HG03039 (cell line): ENCODE results near the gene TOB2.
A peak's percentile ranks its signal among the peaks of the same experiment; 100 is the strongest.

Experiments used
- ATAC-seq: cut with Tn5 transposase; IDR thresholded peaks from one replicate; pipeline ENCODE4 v1.9.1; 2021; ENCODE audit warnings: mild to moderate bottlenecking, moderate library complexity; ENCODE audit not compliant: unreplicated experiment

Gene TOB2, protein sequence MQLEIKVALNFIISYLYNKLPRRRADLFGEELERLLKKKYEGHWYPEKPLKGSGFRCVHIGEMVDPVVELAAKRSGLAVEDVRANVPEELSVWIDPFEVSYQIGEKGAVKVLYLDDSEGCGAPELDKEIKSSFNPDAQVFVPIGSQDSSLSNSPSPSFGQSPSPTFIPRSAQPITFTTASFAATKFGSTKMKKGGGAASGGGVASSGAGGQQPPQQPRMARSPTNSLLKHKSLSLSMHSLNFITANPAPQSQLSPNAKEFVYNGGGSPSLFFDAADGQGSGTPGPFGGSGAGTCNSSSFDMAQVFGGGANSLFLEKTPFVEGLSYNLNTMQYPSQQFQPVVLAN

DNA sequence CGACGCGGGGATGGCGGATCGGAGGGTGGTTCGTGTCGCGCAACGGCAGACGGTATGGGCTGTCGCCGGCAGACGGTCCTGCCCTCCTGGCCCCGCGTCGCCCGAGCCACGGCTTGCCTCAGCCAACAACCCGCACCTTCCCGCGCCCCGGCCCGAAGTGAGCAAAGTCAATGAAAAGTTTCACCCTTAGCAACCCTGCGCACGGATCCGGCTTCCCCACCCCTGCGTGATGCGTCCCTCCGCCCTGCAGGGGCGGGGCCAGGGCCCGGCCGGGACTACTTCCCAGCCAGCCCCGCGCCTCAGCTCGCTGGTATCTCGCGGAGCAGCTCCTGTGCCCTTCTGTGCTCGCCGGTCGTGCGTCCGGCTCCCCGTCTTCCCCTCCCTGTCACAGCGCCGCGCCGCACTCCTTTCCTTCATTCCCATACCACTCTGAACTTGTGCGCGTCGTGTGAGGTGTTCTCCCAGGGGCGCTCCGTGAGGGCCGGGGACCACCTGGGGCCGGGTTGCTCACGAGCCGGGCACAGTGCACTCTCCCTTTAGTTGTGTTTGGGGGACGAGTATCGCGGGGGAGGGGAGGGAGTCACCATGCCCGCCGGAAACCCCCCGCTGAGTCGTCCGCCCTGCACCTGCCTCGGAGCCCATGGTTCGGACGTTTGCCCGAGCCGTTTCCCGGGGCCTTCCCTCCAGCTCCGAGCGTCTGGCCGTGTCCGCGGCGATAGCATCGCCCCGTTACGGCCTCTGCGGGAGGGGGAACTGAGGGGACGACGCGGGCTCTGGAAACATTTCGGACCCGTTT, at the start of gene TOB2:
Gene TOB2 (minus strand): TSS at position 163 of the 796 bp plus-strand sequence. CDS start 9,456 bp downstream, outside the sequence.
- peak; percentile 28 for ATAC-seq

DNA sequence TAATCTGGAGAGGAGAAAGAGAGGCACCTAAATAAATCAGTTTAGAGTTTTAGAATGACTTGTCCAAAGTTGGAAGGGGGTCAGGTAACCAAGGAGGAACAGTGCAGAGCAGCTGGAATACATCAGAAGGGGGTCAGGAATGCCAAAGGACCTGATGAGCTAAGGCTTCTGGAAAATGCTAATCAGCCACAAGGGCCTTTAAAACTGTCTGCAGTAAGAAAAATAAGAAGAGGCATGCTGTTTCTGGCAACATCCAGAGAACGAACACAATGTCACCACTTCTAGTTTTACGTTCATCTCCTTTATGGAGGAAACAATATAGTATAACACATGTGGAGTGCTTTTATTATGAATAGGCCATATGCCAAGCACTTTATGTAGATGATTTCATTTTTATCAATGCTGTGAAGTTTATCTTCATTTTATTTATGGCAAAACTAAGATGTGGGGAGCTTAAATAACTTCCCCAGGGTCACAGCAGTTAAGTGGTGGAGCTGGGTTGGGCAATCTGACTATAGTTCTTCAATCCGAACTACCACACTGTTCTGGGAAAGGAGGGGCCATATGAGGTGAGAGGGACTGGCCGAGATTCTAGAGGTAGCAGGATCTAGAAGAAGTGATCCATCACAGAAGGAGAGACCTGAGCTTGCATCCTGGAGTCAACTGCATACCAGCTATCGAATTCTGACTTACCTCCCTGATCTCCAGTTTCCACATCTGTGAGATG, 44.9 kb upstream of the TOB2 start:
- ATAC-seq, result no peak

DNA sequence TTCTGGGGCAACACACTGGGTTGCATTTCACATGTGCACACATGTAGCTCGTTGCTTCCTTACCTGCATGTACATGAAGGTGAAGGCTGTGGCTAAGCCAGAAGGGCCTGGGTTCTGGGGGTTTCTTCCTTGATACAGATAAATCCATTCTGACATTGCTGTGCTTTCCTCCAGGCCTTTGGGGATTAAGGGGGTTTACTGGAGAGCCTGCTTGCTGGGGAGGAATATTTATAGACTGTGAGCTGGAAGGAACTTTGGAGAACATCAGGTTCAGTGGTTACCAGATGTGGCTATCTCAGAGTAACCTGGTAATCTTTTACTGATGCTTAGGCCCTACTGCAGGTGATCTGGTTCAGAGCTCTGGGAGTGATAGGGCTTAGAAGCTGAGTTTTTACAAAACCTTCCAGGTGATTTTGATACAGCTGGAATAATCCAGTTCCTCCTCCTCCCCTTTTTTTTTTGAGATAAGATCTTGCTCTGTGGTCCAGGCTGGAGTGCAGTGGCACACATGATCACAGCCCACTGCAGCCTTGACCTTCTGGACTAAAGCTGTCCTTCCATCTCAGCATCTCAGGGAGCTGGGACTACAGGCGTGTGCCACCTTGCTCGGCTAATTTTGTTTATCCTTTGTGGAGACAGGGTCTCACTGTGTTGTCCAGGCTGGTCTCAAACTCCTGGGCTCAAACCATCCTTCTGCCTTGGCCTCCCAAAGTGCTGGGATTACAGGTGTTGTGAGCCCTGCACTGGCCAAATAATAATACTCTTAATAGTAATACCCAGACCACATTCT, 42.2 kb upstream of the TOB2 start:
- ATAC-seq, result no peak

DNA sequence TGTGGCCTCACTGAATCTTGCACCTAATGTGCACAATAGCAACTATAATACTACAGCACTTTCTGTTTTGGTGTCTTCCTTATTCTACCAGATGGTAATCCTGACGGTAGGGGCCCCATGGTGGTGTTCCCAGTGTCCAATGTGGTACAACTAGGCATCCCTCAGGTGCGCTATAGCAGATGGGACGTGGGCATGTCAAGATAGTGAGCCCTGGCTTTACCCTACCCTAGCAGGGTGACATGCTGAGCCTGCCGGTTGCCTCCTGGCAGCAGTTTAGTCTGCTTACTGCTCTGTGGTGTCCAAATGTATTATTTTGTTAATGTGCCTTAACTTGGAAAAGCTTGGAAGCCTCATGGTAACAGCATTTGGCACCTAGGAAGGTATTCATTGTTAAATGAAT, 41.5 kb upstream of the TOB2 start:
- no peak for ATAC-seq

DNA sequence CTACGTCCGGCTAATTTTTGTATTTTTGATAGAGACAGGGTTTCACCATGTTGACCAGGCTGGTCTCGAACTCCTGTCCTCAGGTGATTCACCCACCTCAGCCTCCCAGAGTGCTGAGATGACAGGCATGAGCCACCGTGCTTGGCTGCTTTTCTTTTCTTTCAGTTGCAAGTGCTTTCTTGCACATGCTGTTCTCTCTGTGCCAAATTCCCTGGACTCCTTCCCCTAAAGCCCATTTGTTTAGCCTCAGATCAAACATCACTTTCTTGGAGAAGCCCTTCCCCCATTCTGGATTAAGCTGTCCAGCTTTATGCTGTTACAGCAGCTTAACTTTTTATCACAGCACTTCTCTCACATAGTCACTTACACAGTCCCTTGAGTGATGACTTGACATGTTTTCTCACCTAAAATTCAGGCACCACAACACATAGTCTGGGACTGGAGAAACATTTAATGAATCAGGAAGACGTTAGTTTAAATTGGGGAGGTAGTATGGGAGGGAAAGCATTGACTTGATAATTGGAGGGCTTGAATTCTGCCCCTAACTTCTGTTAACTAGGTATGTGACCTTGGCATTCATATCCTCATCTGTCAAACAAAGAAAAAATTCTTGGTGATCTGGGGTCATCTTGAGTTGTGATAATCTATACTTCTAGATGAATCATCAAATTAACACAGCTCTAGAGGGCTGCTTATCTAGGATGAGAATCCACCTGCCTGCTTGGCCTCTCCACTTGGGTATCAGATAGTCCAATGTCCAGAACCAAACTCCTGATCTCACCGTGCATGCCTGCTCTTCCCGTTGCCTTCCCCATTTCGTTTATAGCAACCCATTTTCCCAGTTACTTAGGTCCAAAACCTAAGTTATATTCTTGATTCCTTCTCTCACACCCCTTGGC, 40.7 kb upstream of the TOB2 start:
- ATAC-seq, result no peak

DNA sequence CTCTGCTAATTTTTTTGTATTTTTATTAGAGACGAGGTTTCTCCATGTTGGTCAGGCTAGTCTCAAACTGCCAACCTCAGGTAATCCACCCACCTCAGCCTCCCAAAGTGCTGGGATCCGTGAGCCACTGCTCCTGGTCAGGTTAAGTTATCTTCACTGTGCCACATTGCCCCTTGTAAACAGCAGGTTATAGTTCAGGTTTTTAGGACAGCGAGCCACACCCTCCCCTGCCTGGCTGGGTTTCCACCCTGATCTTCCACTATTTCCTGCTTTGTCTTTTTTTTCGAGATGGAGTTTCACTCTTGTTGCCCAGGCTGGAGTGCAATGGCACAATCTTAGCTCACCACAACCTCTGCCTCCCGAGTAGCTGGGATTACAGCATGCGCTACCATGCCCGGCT, 38.4 kb upstream of the TOB2 start:
- no peak for ATAC-seq

DNA sequence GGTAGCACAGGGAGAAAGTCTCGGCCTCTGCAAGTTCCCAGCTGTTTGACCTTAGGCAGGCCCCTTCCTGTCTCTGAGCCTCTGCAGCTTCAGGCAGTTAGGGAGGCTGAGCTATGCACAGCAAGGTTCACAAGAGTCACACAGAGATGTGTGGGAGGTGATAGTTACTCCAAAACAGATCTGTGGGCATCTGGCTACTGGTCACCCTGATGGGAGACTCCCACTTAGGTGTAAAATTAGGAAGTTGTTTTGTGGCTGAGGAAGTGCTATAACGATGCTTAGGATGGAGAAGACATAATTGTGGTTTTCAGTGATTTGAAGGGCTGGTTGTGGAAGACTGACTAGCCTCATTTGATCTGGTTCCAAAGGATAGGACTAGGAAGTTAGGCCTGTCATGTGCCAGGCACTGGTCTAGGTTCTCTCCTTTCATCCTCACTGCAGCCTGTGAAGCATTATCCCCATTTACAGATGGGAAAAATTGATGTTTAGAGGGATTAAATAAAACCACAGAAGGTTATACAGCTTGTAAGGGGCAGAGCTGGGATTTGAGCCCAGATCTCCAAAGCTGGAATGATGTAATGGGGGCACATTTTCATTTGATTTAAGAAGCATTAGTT, 35.8 kb upstream of the TOB2 start:
- ATAC-seq, result no peak

DNA sequence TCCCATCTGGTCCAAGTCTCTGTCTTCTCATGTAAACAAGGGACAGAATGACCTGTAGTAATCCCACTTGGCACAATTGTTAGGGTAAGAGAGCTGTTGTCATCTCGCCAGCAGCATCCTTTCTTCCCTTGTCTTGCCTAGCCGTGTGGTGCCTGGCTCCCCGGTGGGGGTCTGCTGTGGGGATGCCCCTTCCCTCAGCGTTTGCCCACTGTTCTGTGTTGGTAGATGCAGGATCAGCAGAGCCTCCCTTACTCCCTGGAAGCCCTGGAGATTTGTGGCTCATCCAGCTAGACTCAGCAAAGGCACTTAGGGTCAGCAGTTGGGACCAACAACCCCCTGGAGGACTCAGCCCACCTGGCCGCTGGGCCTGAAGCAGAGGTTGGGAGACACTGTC, 35.3 kb upstream of the TOB2 start:
- ATAC-seq, result no peak

DNA sequence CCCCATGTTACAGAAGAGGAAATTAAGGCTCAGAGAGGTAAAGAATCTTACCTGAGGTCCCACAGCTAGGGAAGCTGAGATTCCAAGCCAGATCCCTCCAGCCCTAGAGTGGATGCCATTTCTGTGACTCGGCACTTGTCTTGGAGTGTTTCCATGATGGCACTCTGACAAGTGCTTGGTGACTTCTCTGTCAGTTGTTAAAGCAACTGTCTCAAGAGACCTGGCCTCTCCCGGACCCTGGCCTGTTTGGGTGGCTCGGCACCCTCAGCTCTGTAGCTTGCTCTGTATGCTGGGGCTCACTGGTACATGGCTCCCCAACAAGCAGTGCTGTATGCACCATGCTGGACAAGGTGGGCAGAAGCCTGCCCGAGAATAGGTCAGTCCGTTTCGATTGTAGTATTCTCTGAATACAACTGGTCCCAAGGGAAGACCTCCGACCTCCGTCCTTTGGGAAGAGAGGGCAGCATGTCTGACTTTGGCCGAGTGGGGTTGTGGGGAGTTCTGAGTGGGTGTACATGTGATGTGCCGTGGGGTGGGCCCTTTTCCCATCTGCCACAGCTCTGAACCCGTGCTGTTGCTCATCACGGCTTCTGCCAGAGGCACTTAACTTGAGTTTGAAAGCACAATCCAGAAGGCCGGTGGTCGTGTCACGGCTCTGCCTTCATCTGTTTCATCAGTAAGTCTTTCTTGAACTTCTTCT, 34.7 kb upstream of the TOB2 start:
- ATAC-seq, result no peak

DNA sequence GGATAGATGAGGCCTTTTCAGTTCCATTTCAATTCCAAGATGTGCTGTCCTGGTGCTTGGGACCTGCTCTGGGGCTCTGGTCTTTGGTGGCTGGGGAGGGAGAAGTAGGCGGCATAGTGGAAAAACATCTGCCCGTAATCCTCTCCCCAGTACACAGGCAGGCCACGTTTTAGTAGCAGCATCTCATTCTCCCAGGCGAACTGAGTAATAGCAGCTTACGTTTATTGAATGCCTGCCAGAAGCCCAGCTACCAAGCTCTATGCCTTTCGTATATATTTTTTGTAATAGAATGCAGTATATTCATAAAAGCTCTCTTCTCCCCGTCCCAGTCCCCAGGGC, 33.8 kb upstream of the TOB2 start:
- no peak for ATAC-seq

DNA sequence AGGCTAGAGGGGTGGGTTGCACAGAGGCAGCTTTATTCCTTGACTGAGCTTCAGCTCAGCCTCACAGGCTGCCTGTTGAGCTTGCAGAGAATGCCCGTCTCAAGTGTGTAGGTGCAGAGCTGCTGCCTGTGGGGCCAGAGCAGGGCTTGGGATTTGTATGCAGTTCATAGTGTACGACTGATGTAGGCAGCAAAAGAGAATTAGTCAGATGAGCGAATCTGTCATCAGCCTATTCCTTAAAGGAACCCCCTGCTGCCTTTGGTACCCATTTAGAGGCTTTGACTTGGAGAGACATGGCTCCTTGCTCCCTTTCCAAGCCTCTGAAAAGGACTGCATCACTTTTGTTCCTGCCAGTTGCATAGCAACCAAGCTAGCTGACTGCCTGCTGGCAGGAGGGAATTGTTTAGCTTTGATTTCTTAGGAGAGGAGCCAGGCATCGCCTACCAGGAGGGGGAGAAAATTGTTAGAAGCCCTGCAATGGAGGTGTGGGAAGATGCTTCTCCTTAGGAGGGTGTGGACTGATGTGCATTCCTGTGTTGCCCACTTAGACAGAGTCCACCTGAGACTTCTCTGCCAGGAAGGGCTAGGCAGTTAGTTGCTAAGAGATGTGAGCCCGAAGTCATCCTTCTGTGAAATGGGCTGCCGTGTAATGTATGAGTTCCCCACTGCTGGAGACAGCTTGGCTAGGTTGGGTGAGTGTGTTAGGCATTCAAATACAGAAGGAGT, 33.2 kb upstream of the TOB2 start:
- ATAC-seq, result no peak

DNA sequence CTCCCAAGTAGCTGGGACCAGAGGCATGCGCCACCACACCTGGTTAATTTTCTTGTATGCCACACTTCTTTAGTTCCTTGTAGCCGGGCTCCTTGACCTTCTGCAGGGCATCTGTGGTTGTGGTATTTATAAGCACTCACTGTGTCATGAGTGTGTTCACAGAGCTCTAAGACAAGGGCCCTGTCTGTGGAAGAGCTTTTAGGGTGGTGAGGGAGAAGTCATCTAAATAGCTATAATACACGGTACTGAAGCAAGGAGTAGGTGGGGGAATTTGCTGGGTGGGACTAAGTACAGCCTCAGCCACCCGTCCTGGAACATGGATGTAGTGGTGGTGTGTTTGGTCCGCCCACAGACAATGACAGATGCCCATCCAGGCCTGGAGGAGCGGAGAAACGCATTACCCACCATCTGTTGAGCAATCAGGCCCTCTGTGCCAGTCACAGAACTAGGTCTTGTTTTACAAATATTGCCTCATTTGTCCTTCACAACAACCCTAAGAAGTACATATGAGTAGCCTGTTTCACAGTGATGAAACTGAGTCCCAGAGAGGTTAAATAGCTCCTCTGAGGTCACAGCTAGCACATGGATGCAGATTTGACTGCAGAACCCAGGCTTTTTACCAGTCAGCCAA, 32.4 kb upstream of the TOB2 start:
- ATAC-seq, result no peak

DNA sequence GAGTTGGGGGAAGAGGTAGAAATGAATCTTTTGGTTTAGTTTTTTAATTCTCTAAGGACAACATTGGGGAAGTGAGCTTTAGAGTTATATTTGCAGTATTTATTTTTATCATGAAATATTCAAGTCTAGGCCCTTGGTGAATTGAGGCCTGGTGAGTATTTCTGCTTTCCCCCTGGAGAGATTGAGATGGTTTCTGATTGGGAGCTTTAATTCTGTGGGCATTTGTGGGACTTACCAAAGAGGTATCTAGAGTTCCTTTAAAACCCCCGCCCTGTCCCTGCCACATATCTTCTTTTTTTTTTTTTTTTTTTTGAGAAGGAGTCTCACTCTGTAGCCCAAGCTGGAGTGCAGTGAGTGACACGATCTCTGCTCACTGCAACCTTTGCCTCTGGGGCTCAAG, 31.9 kb upstream of the TOB2 start:
- ATAC-seq, result no peak

DNA sequence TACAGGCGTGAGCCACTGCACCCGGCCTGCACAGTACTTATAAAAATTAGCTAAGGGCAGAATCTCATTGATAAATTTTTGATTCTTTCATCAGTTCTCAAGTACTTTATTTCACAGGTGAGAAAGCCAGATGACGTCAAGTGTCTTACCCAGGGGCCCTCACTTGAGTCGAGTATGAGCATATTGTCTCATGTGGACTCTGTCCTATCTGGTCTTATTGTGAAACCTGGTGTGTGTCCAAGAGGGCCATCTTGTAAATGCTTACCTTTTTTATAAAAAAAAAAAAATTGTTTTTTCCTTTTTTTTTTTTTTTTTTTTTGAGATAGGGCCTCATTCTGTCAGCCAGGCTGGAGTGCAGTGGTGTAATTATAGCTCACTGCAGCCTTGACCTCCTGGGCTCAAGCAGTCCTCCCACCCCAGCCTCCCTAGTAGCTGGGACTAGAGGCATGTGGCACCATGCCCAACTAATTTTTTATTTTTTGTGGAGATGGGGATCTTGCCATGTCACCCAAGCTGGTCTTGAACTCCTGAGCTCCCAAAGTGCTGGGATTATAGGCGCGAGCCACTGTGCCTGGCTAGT, 28.4 kb upstream of the TOB2 start:
- ATAC-seq, result no peak

DNA sequence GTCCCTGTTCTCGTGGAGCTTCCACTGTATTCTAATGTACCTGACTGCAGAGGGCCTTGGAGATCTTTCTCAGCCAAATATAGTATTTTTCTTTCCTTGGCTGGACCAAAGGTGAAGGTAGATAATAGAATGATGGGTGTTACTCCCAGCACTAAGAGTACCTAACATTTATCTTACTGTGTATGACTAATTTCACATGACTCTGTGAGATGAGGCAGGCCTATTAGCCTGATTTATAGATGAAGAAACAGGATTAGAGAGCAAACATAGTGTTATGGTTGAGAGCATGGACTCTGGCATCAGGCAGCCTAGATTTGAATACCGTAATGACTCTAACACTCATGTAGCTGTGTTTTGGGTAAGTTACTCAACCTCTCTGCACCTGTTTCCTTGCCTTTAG, 25.0 kb upstream of the TOB2 start:
- no peak for ATAC-seq

DNA sequence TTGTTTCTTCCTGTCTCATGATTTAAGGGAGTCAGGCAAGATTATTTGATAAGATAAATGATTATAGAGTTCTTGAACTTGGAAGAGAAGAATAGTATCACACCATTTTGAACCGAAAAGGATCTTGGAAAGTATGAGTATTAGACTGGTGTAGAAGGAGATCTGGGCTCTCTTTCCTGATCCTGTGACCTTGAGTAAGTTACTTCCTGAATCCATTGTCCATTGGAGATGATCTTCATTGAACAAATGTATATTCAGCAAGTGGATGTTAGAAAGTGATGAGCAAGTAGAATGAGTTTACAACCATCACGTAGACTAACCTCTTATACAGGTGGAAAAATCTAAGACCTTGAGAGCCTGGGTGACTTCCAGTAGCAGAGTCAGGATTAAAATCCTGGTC, 24.3 kb upstream of the TOB2 start:
- no peak for ATAC-seq

DNA sequence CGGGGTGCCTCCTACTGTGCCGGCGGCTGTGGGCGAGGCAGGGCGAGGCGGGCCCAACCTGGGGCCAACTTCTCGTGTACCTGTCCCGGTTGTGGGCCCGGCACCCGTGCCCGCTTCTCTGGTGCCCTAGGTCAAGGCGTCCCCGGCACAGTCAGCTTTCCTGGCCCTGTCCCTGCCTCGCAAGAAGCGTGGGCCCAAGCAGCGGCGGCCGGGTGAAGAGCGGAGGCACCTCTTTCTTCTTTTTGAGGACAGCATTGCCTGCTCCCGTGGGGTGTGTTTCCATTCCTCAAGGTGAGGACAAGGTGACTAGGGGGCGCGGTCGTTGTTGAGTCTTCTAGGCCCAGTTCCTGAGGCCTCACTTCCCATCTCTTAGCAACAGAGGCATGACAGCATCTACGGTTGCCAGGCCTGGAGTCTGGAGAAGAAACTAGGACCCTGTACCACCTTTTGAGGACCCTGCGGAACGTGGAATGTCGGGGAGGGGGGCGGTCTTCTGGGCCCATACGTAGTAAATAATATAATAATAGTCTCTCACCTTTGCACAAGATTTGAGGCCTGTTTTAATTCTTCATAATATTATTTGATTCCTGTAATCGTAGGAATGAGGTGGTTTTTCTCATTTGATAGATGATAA, 22.7 kb upstream of the TOB2 start:
- ATAC-seq, result no peak
